GM19023 (cell line): ENCODE results near the gene KRTAP10-5.
"Not testable (repeated sequence)": the region's sequence is repeated elsewhere in the genome, so short reads cannot be mapped to it uniquely, and the experiment has no call there.

Experiments used
- ATAC-seq: cut with Tn5 transposase; IDR thresholded peaks from one replicate; pipeline ENCODE4 v1.9.1; 2021; ENCODE audit warnings: mild to moderate bottlenecking, moderate library complexity; ENCODE audit not compliant: unreplicated experiment

KRTAP10-5 gene

GRCh38 chr21:44611551-44611950, 31.1 kb upstream of the KRTAP10-5 start:
- no peak for ATAC-seq

GRCh38 chr21:44610157-44610843, 29.9 kb upstream of the KRTAP10-5 start:
- ATAC-seq, result not testable (repeated sequence)

DNA sequence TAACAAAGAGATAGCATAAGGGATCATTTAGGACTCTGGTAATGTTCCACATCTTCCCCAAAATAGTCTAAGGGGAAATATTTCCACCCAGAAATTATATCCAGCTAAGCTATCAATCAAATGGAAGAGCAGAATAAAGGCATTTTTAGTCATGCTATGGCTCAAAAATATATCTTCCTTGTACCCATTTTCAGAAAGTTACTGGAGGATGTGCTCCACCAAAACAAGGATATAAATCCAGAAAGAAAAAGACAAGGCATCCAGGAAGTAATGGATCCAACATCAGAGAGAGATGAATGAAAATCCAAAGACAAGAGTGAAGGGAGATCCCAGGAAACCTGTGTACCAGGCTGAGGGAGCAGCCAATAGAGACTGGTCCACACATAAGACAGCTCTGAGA, 28.8 kb upstream of the KRTAP10-5 start:
- no peak for ATAC-seq

DNA sequence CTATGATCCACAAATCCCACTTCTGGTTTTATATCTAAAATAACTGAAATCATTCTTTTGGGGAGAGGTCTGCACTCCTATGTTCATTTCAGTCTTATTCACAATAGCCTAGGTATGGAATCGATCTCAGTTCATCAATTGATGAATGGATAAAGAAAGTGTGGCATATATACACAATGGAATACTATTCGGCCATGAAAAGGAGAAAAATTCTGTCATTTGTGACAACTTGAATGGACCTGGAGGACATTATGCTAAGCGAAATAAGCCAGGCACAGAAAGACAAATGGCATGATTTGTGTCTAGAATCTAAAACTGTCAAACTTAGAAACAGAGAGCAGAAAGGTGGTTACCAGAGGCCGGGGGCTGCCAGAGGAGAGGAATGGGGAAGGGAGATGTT, 26.1 kb upstream of the KRTAP10-5 start:
- no peak for ATAC-seq

DNA sequence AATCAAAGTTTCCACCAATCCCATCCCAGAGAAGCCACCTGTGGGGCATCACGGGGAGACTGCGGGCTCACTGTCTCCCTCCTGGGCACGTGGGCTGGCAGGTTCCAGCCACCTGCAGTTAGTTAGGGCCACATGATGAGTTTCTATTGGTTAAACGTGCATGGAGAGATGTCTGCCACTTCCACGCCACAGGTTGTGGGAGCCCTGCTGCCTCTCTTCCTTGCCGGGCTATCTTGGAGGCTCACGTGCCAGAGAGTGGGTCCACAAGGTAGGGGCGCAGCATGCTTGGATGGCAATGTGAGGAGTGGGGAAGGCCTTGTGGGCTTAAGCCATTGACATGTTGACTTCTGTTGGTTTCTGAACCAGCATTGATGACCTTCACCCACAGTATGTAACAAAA, 23.5 kb upstream of the KRTAP10-5 start:
- no peak for ATAC-seq

DNA sequence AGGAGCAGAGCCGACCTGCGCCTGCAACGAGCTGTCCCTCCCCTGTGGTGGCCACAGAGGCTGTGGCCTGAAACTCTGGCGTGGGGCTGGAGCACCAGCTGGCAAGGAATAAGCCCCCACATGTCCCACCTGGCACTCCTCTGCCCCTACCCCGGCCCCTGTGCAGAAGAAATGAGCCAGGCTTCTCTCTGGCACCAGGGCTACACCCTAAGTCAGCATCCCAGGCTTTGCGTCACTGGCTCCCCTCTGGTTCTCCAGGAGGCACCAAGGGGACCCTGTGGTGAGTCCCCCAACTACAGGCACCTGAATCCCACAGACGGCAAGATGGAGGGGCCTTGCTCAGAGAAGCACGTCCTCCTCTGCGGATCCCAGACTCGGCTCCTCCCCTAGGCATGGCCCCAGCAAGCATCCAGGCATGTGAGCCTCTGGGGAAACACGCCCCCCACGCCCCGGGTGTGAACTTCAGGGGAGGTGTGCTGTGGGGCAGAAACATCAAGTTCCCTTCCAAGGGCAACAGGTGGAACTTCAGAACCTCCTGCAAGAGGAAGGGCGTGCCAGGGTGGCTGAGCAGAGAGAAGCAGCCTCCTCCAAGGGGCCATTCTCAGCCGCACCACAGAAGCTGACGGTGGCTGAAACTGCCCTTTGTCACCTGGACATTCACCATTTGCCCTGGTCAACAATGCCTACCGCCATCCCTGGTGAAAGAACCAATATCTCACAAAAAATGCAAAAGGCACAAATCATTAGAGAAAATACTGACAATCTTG, 22.9 kb upstream of the KRTAP10-5 start:
- no peak for ATAC-seq

GRCh38 chr21:44602463-44602850, 22.1 kb upstream of the KRTAP10-5 start:
- no peak for ATAC-seq

- no peak for ATAC-seq
Observed at GRCh38 chr21:44601596-44602462, 21.4 kb upstream of the KRTAP10-5 start.

DNA sequence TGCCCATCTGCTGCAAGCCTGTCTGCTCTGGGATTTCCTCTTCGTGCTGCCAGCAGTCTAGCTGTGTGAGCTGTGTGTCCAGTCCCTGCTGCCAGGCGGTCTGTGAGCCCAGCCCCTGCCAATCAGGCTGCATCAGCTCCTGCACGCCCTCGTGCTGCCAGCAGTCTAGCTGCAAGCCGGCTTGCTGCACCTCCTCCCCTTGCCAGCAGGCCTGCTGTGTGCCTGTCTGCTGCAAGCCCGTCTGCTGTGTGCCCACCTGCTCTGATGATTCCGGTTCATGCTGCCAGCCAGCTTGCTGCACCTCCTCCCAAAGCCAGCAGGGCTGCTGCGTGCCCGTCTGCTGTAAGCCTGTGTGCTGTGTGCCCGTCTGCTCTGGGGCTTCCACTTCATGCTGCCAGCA, 20.7 kb upstream of the KRTAP10-5 start:
- not testable (repeated sequence) for ATAC-seq

DNA sequence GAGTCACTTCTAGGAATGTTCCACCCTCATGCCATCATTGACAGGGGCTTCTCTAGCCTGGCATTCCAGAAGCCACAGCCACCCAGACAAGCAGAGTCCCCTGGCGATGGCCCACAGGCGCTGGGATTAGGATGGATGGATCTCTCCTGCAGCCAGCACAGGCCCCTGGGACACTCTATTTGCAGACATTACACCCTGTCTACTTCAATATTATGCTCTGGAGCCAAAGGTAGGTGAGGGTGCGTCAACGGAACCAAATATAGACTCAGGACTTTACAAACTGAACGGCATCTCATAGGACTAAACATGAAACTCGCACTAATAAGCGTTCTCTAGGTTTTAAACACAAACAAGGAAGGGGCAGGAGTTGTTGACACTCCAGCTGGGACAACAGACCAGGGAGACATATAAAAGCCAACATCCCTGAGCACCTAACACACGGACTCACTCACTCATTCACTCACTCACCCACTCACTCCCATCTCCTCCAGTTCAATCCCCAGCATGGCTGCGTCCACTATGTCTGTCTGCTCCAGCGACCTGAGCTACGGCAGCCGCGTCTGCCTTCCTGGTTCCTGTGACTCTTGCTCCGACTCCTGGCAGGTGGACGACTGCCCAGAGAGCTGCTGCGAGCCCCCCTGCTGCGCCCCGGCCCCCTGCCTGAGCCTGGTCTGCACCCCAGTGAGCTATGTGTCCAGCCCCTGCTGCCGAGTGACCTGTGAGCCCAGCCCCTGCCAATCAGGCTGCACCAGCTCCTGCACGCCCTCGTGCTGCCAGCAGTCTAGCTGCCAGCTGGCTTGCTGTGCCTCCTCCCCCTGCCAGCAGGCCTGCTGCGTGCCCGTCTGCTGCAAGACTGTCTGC, 19.9 kb upstream of the KRTAP10-5 start, which contains the start of gene KRTAP10-7:
Gene KRTAP10-7 (plus strand): TSS at position 480 of the 861 bp plus-strand sequence. CDS start 25 bp downstream, at position 505.
- ATAC-seq, result not testable (repeated sequence)

- ATAC-seq, result no peak
Observed at GRCh38 chr21:44599264-44600029, 19.0 kb upstream of the KRTAP10-5 start.

DNA sequence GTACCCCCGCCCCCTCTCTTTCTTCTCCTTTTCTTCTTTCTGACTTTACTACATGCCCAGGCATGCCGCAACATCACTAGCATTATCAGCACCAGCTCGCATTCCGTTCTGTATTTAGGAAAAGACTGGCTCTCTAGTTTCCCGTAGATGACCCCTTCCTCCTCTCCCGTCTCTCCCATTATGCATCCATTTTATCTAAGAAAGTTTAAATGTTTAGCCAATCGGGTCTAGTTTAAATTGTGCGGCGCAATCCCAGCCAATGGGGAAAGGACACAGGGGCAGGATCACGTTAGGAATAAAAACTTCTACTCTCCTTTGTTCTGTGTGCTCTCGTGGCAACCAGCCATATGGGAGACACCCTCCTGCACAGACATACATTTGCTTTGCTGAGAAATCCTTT, 17.7 kb upstream of the KRTAP10-5 start:
- no peak for ATAC-seq

DNA sequence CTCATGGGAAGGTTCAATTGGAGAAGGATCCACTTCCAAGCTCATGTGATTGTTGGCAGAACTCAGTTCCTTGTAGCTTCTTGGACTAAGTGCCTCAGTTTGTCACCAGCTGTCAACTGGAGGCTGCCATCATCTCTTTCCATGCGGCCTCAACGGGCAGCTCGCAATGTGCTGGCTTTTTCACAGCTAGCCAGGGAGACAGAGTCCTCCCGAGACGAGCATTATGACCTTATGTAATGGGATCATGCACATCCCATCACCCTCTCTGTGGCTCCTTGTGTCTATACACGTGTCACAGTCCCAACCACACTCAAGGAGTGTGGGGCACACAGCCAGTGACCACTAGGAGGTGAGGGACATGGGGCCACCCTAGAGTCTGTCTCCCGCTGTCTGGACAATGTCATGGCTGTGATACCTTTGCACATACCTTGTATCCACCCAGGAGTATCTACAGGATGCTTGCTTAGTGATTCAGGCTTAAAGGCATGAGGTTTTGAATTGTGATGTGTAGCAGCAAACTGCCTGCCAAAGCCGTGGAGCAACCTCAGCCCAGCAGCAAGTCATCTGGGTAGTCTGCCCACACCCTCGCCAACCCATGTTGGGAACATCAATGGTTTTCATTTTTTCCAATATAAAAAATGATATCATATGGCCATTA, 15.8 kb upstream of the KRTAP10-5 start:
- ATAC-seq, result no peak

DNA sequence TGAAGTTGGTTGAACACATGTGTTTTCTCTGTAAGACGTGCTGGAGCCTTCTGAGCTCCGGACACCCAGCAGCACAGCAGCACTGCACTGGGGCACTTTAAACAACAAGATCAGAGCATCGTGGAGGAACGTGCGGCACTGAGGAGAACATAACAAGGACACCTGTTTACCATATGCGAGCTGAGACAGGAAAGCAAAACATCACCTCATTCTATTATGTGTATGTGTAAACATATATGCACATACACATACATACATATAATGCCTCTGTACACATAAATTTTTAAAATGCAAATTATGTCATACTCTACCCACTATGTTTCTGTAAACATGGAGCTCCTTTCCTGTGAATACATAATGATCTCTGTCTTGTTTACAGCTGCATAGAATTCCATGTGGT, 15.1 kb upstream of the KRTAP10-5 start:
- ATAC-seq, result no peak

- no peak for ATAC-seq
Observed at GRCh38 chr21:44594406-44594916, 14.1 kb upstream of the KRTAP10-5 start.

DNA sequence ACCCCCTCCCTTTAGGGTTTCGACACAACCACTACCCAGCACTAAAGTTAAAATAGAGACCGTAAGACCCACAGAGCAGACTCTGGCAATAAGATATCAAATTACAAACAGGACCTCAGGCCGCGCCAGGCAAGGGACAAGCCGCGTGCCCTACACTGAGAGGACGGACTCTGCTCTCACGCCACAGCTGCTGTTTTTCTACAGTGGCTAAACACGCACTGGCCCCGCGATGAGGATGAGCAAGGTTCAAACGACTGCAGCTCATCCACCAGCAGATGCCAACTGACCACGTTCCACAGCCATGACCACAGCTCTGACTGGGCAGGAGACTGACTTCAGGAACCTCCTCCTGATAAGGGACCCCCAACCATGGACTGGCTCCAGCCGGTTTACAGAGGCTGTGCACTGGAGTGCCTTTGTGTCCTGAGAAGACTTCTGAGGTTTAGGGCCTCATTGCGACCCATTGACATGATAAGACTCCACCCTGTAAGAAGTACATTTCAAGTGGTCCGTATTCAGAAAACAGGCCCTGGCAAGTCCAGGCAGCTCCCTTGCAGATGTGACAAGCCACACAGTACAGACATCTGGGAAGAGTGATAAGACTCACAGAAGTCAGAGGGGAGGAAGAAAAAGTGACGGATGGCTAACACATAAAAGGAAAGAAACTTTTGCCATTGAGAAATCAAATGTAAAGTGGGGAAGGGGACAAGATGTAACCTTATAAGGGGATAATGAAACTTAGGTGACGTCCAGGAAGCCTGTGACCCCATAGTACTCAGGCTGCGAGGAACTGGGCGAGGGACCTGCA, 13.4 kb upstream of the KRTAP10-5 start:
- no peak for ATAC-seq

GRCh38 chr21:44592446-44593311, 12.3 kb upstream of the KRTAP10-5 start, which contains the start of gene KRTAP10-6:
TSS of gene KRTAP10-6 (minus strand) at chr21:44592505. CDS start at chr21:44592484, 21 bp downstream.
- ATAC-seq, result no peak
